Kidney (tissue), 14 donors: ENCODE measurements around the gene SYT17. TPM values are rescaled to one million over a fixed set of nuclear protein-coding genes. Genes with fewer than 3 reads are reported as not detected.

Experiments
- DNase-seq, 5 donors: peaks; one replicate each; pipeline ENCODE4 v3.0.0-alpha.2; 2013 to 2020
- FAIRE-seq: peaks from 2 replicates; lab custom pipeline; 2012; peaks lifted over from hg19 to GRCh38; lab: Jason Lieb, UNC
- H3K27ac ChIP-seq, 2 donors: one replicate each; pipeline ENCODE4 v1.7.0; 2013; ENCODE audit warnings: low read depth in 2 of 2, low read length in 2 of 2, inconsistent platforms in 1 of 2
- H3K27me3 ChIP-seq: one replicate; pipeline ENCODE4 v1.7.1; 2013; ENCODE audit warnings: low read length, inconsistent platforms; ENCODE audit not compliant: control insufficient read depth, insufficient read depth
- H3K36me3 ChIP-seq, 3 donors: one replicate each; pipeline versions ENCODE4 v1.7.0 to v1.7.1; 2013; ENCODE audit warnings: low read length in 3 of 3, control low read depth in 1 of 3, inconsistent platforms in 1 of 3; ENCODE audit not compliant: insufficient read depth in 3 of 3, control insufficient read depth in 2 of 3
- H3K4me1 ChIP-seq, 3 donors: one replicate each; pipeline versions ENCODE4 v1.7.0 to v1.7.1; 2013; ENCODE audit warnings: low read length in 3 of 3, inconsistent platforms in 1 of 3, low read depth in 1 of 3; ENCODE audit not compliant: control insufficient read depth in 2 of 3, insufficient read depth in 2 of 3
- H3K4me3 ChIP-seq, 3 donors: one replicate each; pipeline versions ENCODE4 v1.7.0 to v1.8.1; 2013; ENCODE audit warnings: low read length in 3 of 3, control low read depth in 1 of 3, inconsistent platforms in 1 of 3
- H3K9ac ChIP-seq, 3 donors: one replicate each; pipeline versions ENCODE4 v1.7.0 to v1.7.1; 2013; ENCODE audit warnings: low read length in 3 of 3, control low read depth in 1 of 3, inconsistent platforms in 1 of 3
- H3K9me3 ChIP-seq, 3 donors: one replicate each; pipeline versions ENCODE4 v1.7.0 to v1.7.1; 2013; ENCODE audit warnings: low read length in 3 of 3, control low read depth in 1 of 3, inconsistent platforms in 1 of 3; ENCODE audit not compliant: control insufficient read depth in 2 of 3, insufficient read depth in 1 of 3
- CTCF ChIP-seq: IDR thresholded peaks from 3 replicates; pipeline ENCODE4 v1.5.1; 2012; ENCODE audit warnings: mild to moderate bottlenecking, moderate library complexity, borderline replicate concordance; ENCODE audit not compliant: insufficient read depth; ENCODE audit errors: extremely low read depth
- intact Hi-C: fragments of 100-400 bp; cut with DNase I; formaldehyde crosslinking; loops from one replicate; pipeline ENCODE4 v1.11.1; 2022
- polyA plus RNA-seq: library from polyadenylated mRNA; stranded (reverse); fragments of 350-450 nt; fragmentation: Illumina TruSeq; extraction: RNeasy Lipid Tissue Mini Kit (QIAGEN cat#74804); gene quantifications from one replicate; pipeline ENCODE4 v1.2.3, GENCODE V29; 2014; ENCODE audit warnings: low read depth, low replicate concordance; ENCODE audit not compliant: insufficient read depth
- total RNA-seq: library from RNA; stranded (reverse); fragmentation: NEBNext Ultra II Directional; extraction: Animal tissue kit (Norgen Biotek cat#: 25700); gene quantifications from one replicate; pipeline ENCODE4 v1.2.1, GENCODE V29; 2021
- donor health status: control.
- donor health status: control.
- donor health status: control.
- donor health status: control.
- donor health status: control.
- donor health status: DM: yes; HTN: yes; CAD: no.
- donor health status: Normal renal cell carcinoma (clear cell type).

The SYT17 gene
- total and polyA plus RNA-seq, 2 donors from 2014 or later: 5.8 to 8.8 TPM

GRCh38 chr16:19266774-19267173, 98.7 kb downstream of the SYT17 start:
- no peaks in the 10 kb centered on the region for H3K27me3 ChIP-seq
- no peak overlapping the region for H3K9ac ChIP-seq
- H3K27ac ChIP-seq: no peak overlapping the region
- H3K4me1 ChIP-seq: no peaks in the 10 kb centered on the region
- no peak for DNase-seq
- no peak overlapping the region for H3K4me3 ChIP-seq
- no peak for FAIRE-seq
- H3K9me3 ChIP-seq: no peaks in the 10 kb centered on the region
- TF ChIP-seq CTCF: no peak
- H3K36me3 ChIP-seq: no peaks in the 10 kb centered on the region
- intact Hi-C loops: no loop called here

DNA sequence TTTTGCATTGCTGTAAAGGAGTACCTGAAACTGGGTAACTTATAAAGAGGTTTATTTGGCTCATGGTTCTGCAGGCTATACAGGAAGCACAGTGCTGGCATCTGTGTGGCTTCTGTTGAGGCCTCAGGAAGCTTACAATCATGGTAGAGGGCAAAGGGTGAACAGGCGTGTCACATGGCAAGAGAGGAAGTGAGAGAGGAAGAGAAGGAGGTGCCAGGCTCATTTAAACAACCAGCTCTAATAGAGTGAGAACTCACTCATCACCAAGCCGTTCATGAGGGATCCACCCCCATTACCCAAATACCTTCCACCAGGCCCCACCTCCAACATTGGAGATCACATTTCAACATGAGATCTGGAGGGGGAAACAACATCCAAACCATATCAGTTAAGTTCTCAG, 101.1 kb downstream of the SYT17 start:
- Histone ChIP-seq H3K27ac (no peak overlapping the region), H3K36me3 (no peaks in the 10 kb centered on the region), H3K4me1 (no peaks in the 10 kb centered on the region), H3K4me3 (no peak overlapping the region), H3K27me3 (no peaks in the 10 kb centered on the region), H3K9me3 (no peaks in the 10 kb centered on the region), H3K9ac (no peak overlapping the region)
- intact Hi-C loops: no loop called here
- DNase-seq: no peak
- FAIRE-seq: no peak
- TF ChIP-seq CTCF: no peak

GRCh38 chr16:19274165-19274797, 106.2 kb downstream of the SYT17 start:
- Histone ChIP-seq H3K27me3 (no peaks in the 10 kb centered on the region), H3K4me3 (no peak overlapping the region), H3K36me3 (no peaks in the 10 kb centered on the region), H3K9me3 (no peaks in the 10 kb centered on the region), H3K9ac (no peak overlapping the region), H3K27ac (no peak overlapping the region), H3K4me1 (no peaks in the 10 kb centered on the region)
- FAIRE-seq: no peak
- TF ChIP-seq CTCF: no peak
- no peak for DNase-seq
- intact Hi-C loops: no loop called here

- no peak for TF ChIP-seq CTCF
- H3K27ac ChIP-seq: no peak overlapping the region
- no peak overlapping the region for H3K4me3 ChIP-seq
- intact Hi-C loops: no loop called here
- H3K27me3 ChIP-seq: no peaks in the 10 kb centered on the region
- DNase-seq (no peak), FAIRE-seq (no peak)
- no peak overlapping the region for H3K9ac ChIP-seq
- no peaks in the 10 kb centered on the region for H3K36me3 ChIP-seq
- no peaks in the 10 kb centered on the region for H3K9me3 ChIP-seq
- no peaks in the 10 kb centered on the region for H3K4me1 ChIP-seq
These were observed 110.4 kb downstream of the SYT17 start for GRCh38 chr16:19278403-19278802.
